GM21526 (cell line): Measurements from ENCODE around the gene ANTXR1.

Source experiments
- ATAC-seq: cut with Tn5 transposase; IDR thresholded peaks from one replicate; pipeline ENCODE4 v1.9.1; 2021; ENCODE audit warnings: moderate library complexity; ENCODE audit not compliant: unreplicated experiment, low FRiP score

Gene ANTXR1

GRCh38 chr2:69297216-69297615, 284.2 kb downstream of the ANTXR1 start:
- no peak for ATAC-seq

GRCh38 chr2:69298261-69298660, 285.3 kb downstream of the ANTXR1 start:
- no peak for ATAC-seq

- no peak for ATAC-seq
Measured at GRCh38 chr2:69298862-69299261, 285.9 kb downstream of the ANTXR1 start.
